HCT116 (cell line): ENCODE data around the gene PIK3R6.

Experiments used
- ATF3 ChIP-seq: IDR thresholded peaks from 2 replicates; pipeline ENCODE4 v1.6.1; 2012
- CTCF ChIP-seq, 3 experiments: fragments of 200-600 bp in 1 of 3; sonication (generic) in 1 of 3; IDR thresholded peaks in 2 of 3; conservative IDR thresholded peaks in 1 of 3; 2 replicates each; pipeline ENCODE4 v1.5.1; 2012 to 2017; ENCODE audit warnings: low read depth in 2 of 3, low read length in 2 of 3, antibody characterized with exemption in 1 of 3, borderline replicate concordance in 1 of 3, control low read depth in 1 of 3, mild to moderate bottlenecking in 1 of 3, mixed read lengths in 1 of 3, mixed run types in 1 of 3, moderate library complexity in 1 of 3; ENCODE audit not compliant: insufficient read depth in 1 of 3
- EGR1 ChIP-seq: IDR thresholded peaks from 2 replicates; pipeline ENCODE4 v1.6.1; 2012; ENCODE audit warnings: low read depth
- ELF1 ChIP-seq: IDR thresholded peaks from 2 replicates; pipeline ENCODE4 v1.6.1; 2012; ENCODE audit warnings: low read depth, borderline replicate concordance
- EZH2phosphoT487 ChIP-seq: fragments of 200-600 bp; IDR thresholded peaks from 2 replicates; pipeline ENCODE4 v1.6.1; 2018; ENCODE audit warnings: antibody characterized with exemption, borderline replicate concordance
- POLR2A ChIP-seq: IDR thresholded peaks from 2 replicates; pipeline ENCODE4 v1.7.0; 2011; ENCODE audit warnings: borderline replicate concordance; ENCODE audit not compliant: insufficient read depth, insufficient read length; ENCODE audit errors: extremely low read depth
- RAD21 ChIP-seq: IDR thresholded peaks from 2 replicates; pipeline ENCODE4 v1.6.1; 2012; ENCODE audit warnings: low read depth, mild to moderate bottlenecking
- SP1 ChIP-seq: IDR thresholded peaks from 2 replicates; pipeline ENCODE4 v1.6.1; 2012; ENCODE audit warnings: low read depth
- TCF7L2 ChIP-seq: IDR thresholded peaks from 2 replicates; pipeline ENCODE4 v1.7.0; 2011; ENCODE audit warnings: borderline replicate concordance, inconsistent platforms; ENCODE audit not compliant: insufficient read depth, insufficient read length; ENCODE audit errors: extremely low read depth

- no peak for TF ChIP-seq RAD21
- TF ChIP-seq POLR2A, result no peak
- TF ChIP-seq EGR1, result no peak
- no peak for TF ChIP-seq CTCF (IDR thresholded peaks at IDR 0.05 in 2 of 3, conservative IDR thresholded peaks at IDR 0.05 in 1 of 3; ENCODE audit: borderline replicate concordance in 1 of 3, insufficient read depth in 1 of 3, low read depth in 2 of 3, low read length in 2 of 3)
- no peak for TF ChIP-seq TCF7L2
- TF ChIP-seq EZH2phosphoT487, result no peak
- TF ChIP-seq ELF1, result no peak
- no peak for TF ChIP-seq ATF3
- no peak for TF ChIP-seq SP1
Observed at GRCh38 chr17:8880466-8880865, 13.0 kb upstream of the PIK3R6 start.
